HL-60 (cell line): ENCODE results near the gene GREB1.

Source experiments
- CTCF ChIP-seq: IDR thresholded peaks from one replicate; pipeline ENCODE4 v1.5.1; 2011; ENCODE audit warnings: low read length, control low read depth, inconsistent platforms; ENCODE audit not compliant: insufficient read depth
- GABPA ChIP-seq: IDR thresholded peaks from 2 replicates; pipeline ENCODE4 v1.6.1; 2012; ENCODE audit warnings: low read depth
- POLR2AphosphoS5 ChIP-seq: IDR thresholded peaks from 2 replicates; pipeline ENCODE4 v1.6.1; 2012; ENCODE audit warnings: low read depth
- REST ChIP-seq: IDR thresholded peaks from 2 replicates; pipeline ENCODE4 v1.6.1; 2012; ENCODE audit warnings: low read depth; ENCODE audit not compliant: insufficient replicate concordance
- SPI1 ChIP-seq: IDR thresholded peaks from 2 replicates; pipeline ENCODE4 v1.6.1; 2012; ENCODE audit warnings: low read depth, mild to moderate bottlenecking, borderline replicate concordance

- TF ChIP-seq CTCF: no peak
- TF ChIP-seq GABPA: no peak
- no peak for TF ChIP-seq REST
- no peak for TF ChIP-seq POLR2AphosphoS5
- no peak for TF ChIP-seq SPI1
Measured at GRCh38 chr2:11656252-11656651, 122.4 kb downstream of the GREB1 start.
